H1 (cell line): ENCODE data around the gene PAK5. TPM values are rescaled to one million over a fixed set of nuclear protein-coding genes. Genes with fewer than 3 reads are reported as not detected.

ENCODE experiments used
- POLR2A ChIP-seq, 2 experiments: IDR thresholded peaks; 1 replicate in 1 of 2; 2 replicates in 1 of 2; pipeline ENCODE4 v1.6.1; 2011; ENCODE audit warnings: low read depth in 2 of 2, low read length in 2 of 2, mild to moderate bottlenecking in 2 of 2; ENCODE audit errors: control extremely low read depth in 1 of 2
- polyA plus RNA-seq, 7 experiments: library from polyadenylated mRNA; depleted of rRNA in 3 of 7; stranded (reverse) in 5 of 7; unstranded in 2 of 7; fragments of >200 nt in 5 of 7; fragments of 200-250 nt in 2 of 7; gene quantifications; 1 replicate in 5 of 7; 2 replicates in 1 of 7; 4 replicates in 1 of 7; pipeline versions ENCODE4 v1.2.1 to v1.2.3, GENCODE V29; 2011 to 2013; ENCODE audit warnings: missing spikeins in 2 of 7, mixed read lengths in 2 of 7
- total RNA-seq: library from RNA; stranded (reverse); fragmentation: NEBNext Ultra II Directional; extraction: Animal tissue kit (Norgen Biotek cat#: 25700); gene quantifications from 2 replicates; pipeline ENCODE4 v1.2.1, GENCODE V29; 2021
- TF ChIP-seq, protein P1 (sequence below): fragments of 300-600 bp; sonication (generic); IDR thresholded peaks from 2 replicates; pipeline ENCODE4 v1.7.1; 2012; ENCODE audit warnings: low read length, moderate library complexity, mild to moderate bottlenecking, inconsistent platforms; ENCODE audit not compliant: insufficient replicate concordance

Gene PAK5
- total and polyA plus RNA-seq, 2 of the 8 experiments (the other 6 are each of a cell fraction or from before 2014, with no cell fraction given), result 0.54 to 0.80 TPM

DNA sequence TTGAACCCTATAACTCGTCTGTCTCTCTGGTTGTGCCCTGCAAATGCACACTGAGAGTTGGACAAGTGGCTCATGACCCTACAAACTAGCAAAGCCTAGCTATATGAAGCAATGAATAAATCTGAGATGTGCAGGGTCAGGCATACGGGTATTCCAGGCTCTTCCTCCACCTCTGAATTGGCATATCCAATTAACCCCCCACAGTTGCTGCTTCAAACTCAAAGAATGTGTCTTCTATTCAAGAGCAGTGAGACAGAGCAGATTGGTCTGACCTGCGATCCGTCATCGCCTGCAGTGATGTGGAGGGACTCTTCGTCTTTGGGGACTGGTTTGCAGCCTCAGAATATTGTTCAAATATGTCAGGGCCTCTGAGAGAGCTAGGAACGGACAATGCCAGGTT is 264.7 kb downstream of the PAK5 start (continued):
- TF ChIP-seq, protein P1, sequence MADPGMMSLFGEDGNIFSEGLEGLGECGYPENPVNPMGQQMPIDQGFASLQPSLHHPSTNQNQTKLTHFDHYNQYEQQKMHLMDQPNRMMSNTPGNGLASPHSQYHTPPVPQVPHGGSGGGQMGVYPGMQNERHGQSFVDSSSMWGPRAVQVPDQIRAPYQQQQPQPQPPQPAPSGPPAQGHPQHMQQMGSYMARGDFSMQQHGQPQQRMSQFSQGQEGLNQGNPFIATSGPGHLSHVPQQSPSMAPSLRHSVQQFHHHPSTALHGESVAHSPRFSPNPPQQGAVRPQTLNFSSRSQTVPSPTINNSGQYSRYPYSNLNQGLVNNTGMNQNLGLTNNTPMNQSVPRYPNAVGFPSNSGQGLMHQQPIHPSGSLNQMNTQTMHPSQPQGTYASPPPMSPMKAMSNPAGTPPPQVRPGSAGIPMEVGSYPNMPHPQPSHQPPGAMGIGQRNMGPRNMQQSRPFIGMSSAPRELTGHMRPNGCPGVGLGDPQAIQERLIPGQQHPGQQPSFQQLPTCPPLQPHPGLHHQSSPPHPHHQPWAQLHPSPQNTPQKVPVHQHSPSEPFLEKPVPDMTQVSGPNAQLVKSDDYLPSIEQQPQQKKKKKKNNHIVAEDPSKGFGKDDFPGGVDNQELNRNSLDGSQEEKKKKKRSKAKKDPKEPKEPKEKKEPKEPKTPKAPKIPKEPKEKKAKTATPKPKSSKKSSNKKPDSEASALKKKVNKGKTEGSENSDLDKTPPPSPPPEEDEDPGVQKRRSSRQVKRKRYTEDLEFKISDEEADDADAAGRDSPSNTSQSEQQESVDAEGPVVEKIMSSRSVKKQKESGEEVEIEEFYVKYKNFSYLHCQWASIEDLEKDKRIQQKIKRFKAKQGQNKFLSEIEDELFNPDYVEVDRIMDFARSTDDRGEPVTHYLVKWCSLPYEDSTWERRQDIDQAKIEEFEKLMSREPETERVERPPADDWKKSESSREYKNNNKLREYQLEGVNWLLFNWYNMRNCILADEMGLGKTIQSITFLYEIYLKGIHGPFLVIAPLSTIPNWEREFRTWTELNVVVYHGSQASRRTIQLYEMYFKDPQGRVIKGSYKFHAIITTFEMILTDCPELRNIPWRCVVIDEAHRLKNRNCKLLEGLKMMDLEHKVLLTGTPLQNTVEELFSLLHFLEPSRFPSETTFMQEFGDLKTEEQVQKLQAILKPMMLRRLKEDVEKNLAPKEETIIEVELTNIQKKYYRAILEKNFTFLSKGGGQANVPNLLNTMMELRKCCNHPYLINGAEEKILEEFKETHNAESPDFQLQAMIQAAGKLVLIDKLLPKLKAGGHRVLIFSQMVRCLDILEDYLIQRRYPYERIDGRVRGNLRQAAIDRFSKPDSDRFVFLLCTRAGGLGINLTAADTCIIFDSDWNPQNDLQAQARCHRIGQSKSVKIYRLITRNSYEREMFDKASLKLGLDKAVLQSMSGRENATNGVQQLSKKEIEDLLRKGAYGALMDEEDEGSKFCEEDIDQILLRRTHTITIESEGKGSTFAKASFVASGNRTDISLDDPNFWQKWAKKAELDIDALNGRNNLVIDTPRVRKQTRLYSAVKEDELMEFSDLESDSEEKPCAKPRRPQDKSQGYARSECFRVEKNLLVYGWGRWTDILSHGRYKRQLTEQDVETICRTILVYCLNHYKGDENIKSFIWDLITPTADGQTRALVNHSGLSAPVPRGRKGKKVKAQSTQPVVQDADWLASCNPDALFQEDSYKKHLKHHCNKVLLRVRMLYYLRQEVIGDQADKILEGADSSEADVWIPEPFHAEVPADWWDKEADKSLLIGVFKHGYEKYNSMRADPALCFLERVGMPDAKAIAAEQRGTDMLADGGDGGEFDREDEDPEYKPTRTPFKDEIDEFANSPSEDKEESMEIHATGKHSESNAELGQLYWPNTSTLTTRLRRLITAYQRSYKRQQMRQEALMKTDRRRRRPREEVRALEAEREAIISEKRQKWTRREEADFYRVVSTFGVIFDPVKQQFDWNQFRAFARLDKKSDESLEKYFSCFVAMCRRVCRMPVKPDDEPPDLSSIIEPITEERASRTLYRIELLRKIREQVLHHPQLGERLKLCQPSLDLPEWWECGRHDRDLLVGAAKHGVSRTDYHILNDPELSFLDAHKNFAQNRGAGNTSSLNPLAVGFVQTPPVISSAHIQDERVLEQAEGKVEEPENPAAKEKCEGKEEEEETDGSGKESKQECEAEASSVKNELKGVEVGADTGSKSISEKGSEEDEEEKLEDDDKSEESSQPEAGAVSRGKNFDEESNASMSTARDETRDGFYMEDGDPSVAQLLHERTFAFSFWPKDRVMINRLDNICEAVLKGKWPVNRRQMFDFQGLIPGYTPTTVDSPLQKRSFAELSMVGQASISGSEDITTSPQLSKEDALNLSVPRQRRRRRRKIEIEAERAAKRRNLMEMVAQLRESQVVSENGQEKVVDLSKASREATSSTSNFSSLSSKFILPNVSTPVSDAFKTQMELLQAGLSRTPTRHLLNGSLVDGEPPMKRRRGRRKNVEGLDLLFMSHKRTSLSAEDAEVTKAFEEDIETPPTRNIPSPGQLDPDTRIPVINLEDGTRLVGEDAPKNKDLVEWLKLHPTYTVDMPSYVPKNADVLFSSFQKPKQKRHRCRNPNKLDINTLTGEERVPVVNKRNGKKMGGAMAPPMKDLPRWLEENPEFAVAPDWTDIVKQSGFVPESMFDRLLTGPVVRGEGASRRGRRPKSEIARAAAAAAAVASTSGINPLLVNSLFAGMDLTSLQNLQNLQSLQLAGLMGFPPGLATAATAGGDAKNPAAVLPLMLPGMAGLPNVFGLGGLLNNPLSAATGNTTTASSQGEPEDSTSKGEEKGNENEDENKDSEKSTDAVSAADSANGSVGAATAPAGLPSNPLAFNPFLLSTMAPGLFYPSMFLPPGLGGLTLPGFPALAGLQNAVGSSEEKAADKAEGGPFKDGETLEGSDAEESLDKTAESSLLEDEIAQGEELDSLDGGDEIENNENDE, result no peak
- peak in 1 of 2 experiments; percentile 31; a peak in 1 of 3 replicates for TF ChIP-seq POLR2A (IDR thresholded peaks at IDR 0.05; ENCODE audit: control extremely low read depth in 1 of 2, low read depth in 2 of 2, low read length in 2 of 2)
